Putamen (tissue), 1 donor: Measurements from ENCODE around the gene MAGEL2.
"Not testable (repeated sequence)": the region's sequence is repeated elsewhere in the genome, so short reads cannot be mapped to it uniquely, and the experiment has no call there.

Experiments
- DNase-seq: peaks from one replicate; pipeline ENCODE4 v3.0.0-alpha.2; 2016; ENCODE audit warnings: low spot score

Gene MAGEL2

GRCh38 chr15:23606226-23606625 is 41.4 kb downstream of the MAGEL2 start:
- no peak for DNase-seq

- no peak for DNase-seq
Measured at GRCh38 chr15:23602124-23602523, 45.5 kb downstream of the MAGEL2 start.

GRCh38 chr15:23599053-23599452 is 48.6 kb downstream of the MAGEL2 start:
- no peak for DNase-seq

GRCh38 chr15:23597278-23597677 is 50.4 kb downstream of the MAGEL2 start:
- not testable (repeated sequence) for DNase-seq

GRCh38 chr15:23596736-23597135 is 50.9 kb downstream of the MAGEL2 start:
- no peak for DNase-seq

GRCh38 chr15:23595368-23595767 is 52.3 kb downstream of the MAGEL2 start:
- no peak for DNase-seq

- DNase-seq, result no peak
Measured at GRCh38 chr15:23594252-23594770, 53.4 kb downstream of the MAGEL2 start.
